Nephron progenitor cell (in vitro differentiated cells): ENCODE results near the gene PRLR.

Experiments used
- DNase-seq: peaks from one replicate; pipeline ENCODE4 v3.0.0; 2021
- H3K27ac Mint-ChIP-seq: 2 replicates; pipeline ENCODE4 v1.8.0; 2021; ENCODE audit warnings: mild to moderate bottlenecking, moderate library complexity, mixed read lengths
- H3K27me3 Mint-ChIP-seq: 2 replicates; pipeline ENCODE4 v1.8.0; 2021; ENCODE audit warnings: mild to moderate bottlenecking, low read depth, mixed read lengths; ENCODE audit not compliant: poor library complexity
- H3K36me3 Mint-ChIP-seq: 2 replicates; pipeline ENCODE4 v1.8.0; 2021; ENCODE audit warnings: low read depth, mixed read lengths
- H3K4me1 Mint-ChIP-seq: 2 replicates; pipeline ENCODE4 v1.8.0; 2021; ENCODE audit warnings: mixed read lengths
- H3K4me3 Mint-ChIP-seq: 2 replicates; pipeline ENCODE4 v1.8.0; 2021; ENCODE audit warnings: mild to moderate bottlenecking, moderate library complexity, mixed read lengths
- H3K9me3 Mint-ChIP-seq: 2 replicates; pipeline ENCODE4 v1.8.0; 2021; ENCODE audit warnings: mild to moderate bottlenecking, moderate library complexity, mixed read lengths
- TF ChIP-seq, protein P1 (sequence below): fragments of 200-600 bp; sonication (generic); IDR thresholded peaks from 2 replicates; pipeline ENCODE4 v1.5.0; 2021; ENCODE audit warnings: antibody characterized with exemption

Gene PRLR

DNA sequence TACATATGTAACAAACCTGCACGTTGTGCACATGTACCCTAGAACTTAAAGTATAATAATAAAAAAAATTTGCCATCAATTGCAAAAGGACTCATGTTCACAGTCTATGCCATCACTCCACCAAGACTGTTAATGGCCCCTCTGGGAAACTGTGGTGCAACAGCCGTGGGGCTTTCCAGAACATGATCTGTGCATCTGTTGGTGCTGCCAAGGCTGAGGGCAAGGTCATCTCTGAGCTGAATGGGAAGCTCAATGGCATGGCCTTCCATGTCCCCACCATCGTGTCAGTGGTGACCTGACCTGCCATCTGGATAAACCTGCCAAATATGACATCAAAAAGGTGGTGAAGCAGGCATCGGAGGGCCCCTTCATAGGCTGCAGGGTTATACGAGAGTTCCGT, 149.2 kb downstream of the PRLR start:
- TF ChIP-seq, protein P1, sequence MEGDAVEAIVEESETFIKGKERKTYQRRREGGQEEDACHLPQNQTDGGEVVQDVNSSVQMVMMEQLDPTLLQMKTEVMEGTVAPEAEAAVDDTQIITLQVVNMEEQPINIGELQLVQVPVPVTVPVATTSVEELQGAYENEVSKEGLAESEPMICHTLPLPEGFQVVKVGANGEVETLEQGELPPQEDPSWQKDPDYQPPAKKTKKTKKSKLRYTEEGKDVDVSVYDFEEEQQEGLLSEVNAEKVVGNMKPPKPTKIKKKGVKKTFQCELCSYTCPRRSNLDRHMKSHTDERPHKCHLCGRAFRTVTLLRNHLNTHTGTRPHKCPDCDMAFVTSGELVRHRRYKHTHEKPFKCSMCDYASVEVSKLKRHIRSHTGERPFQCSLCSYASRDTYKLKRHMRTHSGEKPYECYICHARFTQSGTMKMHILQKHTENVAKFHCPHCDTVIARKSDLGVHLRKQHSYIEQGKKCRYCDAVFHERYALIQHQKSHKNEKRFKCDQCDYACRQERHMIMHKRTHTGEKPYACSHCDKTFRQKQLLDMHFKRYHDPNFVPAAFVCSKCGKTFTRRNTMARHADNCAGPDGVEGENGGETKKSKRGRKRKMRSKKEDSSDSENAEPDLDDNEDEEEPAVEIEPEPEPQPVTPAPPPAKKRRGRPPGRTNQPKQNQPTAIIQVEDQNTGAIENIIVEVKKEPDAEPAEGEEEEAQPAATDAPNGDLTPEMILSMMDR = no peak
- Mint-ChIP-seq H3K27ac (no peak overlapping the region), H3K9me3 (peaks cover 41% of the 10 kb centered on the region), H3K27me3 (peaks cover 3% of the 10 kb centered on the region), H3K36me3 (peaks cover 15% of the 10 kb centered on the region), H3K4me1 (no peaks in the 10 kb centered on the region), H3K4me3 (no peak overlapping the region)
- no peak for DNase-seq

DNA sequence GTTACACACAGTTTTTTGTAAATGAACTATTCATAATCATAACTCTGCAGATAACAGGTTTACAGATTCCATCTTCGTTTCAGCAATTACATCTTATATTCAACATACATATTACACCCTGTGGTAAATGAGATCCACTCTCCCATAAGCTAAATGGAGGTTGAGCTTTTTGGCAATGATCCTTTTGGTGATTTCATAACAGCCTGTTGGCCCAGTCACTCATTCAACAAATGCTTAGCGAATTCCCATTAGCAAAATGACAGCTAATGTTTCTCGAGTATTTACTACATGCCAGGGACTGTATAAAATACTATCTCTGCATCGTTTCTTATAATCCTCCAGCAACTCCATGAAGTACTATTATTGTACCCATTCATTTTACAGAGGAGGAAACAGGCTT, 157.1 kb downstream of the PRLR start:
- Mint-ChIP-seq H3K27me3 (no peaks in the 10 kb centered on the region), H3K4me1 (peaks cover 5% of the 10 kb centered on the region), H3K4me3 (no peak overlapping the region), H3K27ac (no peak overlapping the region), H3K9me3 (peaks cover 33% of the 10 kb centered on the region), H3K36me3 (peaks cover 32% of the 10 kb centered on the region)
- no peak for DNase-seq
- TF ChIP-seq, protein P1 = no peak

DNA sequence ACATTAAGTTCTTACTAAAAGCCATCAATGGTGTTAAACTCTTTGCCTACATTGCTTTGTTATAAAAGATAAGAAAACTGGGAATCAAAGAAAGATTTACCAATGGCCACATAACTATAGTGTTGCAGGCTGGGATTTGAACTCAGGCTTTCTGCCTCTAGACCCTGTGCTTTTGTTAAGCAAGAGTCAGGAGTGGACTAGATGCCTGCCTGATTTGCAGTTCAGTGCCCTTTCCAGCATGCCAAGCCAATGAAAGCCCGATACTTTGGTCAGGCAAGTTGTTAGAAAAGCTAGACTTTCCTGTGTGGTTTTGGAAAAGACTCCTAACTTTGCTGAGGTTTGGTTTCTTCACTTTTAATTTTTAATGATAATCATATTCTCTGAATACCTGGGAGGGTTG, 161.1 kb downstream of the PRLR start:
- peaks cover 21% of the 10 kb centered on the region for H3K36me3 Mint-ChIP-seq
- no peaks in the 10 kb centered on the region for H3K27me3 Mint-ChIP-seq
- peaks cover 7% of the 10 kb centered on the region for H3K9me3 Mint-ChIP-seq
- no peak for DNase-seq
- no peak overlapping the region for H3K4me3 Mint-ChIP-seq
- TF ChIP-seq, protein P1 = no peak
- no peak overlapping the region for H3K27ac Mint-ChIP-seq
- H3K4me1 Mint-ChIP-seq = no peaks in the 10 kb centered on the region

DNA sequence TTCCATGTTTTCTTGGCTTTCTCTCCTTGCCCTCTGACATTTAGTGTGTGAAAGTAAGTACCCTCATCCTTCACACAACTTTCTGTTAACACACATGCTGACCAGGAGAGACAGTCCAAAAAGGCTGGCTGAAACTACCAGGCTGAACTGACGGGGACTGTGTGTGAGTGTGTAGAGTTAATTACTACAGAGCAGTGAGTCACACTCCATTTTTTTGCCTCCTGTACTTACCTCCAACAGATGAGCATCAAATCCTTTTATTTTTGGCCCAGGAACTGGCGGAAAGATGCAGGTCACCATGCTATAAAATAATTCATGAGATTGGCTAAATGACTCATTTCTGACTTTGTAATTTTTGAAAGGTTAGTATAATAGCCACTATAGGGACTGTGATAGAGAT, 162.3 kb downstream of the PRLR start:
- TF ChIP-seq, protein P1 = no peak
- H3K27ac Mint-ChIP-seq = peak overlapping the region; percentile 57
- H3K27me3 Mint-ChIP-seq = no peaks in the 10 kb centered on the region
- H3K36me3 Mint-ChIP-seq = peaks cover 13% of the 10 kb centered on the region
- H3K4me1 Mint-ChIP-seq = no peaks in the 10 kb centered on the region
- no peak for DNase-seq
- no peak overlapping the region for H3K4me3 Mint-ChIP-seq
- H3K9me3 Mint-ChIP-seq = no peaks in the 10 kb centered on the region

DNA sequence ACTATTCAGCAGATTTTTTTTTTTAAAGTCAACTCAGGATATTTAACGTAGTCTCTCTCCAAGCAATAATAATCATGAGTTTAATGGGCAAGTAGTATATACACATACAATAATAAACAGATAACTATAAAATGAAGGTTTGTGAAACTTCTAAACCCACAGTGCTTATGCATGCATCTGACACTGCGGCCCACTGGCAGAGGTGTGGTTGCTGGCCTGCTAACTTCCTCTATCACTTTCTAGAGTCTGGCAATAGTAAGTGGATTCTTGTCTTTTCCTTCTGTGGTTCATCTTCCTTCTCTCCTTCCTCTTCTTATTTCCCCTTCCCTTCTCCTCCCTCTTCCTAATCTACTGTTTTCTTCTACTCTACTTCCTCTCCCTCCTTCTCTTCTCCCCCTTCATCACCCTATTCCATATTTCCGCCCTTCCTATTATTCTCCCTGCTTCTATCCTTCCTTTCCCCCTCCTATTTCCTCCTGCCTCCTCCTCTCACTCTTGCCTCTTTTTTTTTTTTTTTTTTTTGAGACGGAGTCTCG, 164.0 kb downstream of the PRLR start:
- DNase-seq = no peak
- Mint-ChIP-seq H3K36me3 (peaks cover 13% of the 10 kb centered on the region), H3K9me3 (no peaks in the 10 kb centered on the region), H3K4me1 (no peaks in the 10 kb centered on the region), H3K27me3 (no peaks in the 10 kb centered on the region), H3K4me3 (no peak overlapping the region), H3K27ac (no peak overlapping the region)
- TF ChIP-seq, protein P1 = no peak

DNA sequence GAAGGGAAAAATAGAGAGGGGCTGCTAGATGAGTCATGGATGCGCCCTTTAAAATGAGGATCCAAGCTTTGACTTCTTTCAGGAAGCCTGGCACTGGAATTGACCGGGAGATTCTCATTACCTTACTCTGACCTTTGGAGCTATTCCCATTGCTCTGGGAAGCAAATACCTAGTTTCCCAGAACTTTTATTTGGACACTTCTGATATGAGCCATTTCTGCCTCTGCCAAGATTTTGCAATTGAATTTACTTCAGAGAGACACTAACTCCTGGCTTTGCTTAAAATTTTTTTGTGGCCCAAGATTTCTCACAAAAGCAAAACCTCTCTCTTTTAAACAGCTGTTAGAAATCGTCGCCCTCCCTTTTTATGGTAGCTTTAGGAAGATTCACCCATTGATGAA, 166.9 kb downstream of the PRLR start:
- H3K9me3 Mint-ChIP-seq = no peaks in the 10 kb centered on the region
- no peak overlapping the region for H3K4me3 Mint-ChIP-seq
- TF ChIP-seq, protein P1 = no peak
- peaks cover 15% of the 10 kb centered on the region for H3K4me1 Mint-ChIP-seq
- H3K27ac Mint-ChIP-seq = no peak overlapping the region
- peaks cover 13% of the 10 kb centered on the region for H3K36me3 Mint-ChIP-seq
- DNase-seq = no peak
- no peaks in the 10 kb centered on the region for H3K27me3 Mint-ChIP-seq
